ENCODE data around the gene CLPTM1. TPM values are rescaled to one million over a fixed set of nuclear protein-coding genes. Genes with fewer than 3 reads are reported as not detected.
"Not testable (repeated sequence)": the region's sequence is repeated elsewhere in the genome, so short reads cannot be mapped to it uniquely, and the experiment has no call there.

CLPTM1 gene
- total RNA-seq, 4 donors from 2014 or later, result 65.3 to 94.6 (median 79.8) TPM

GRCh38 chr19:44961821-44962220 is 6.6 kb downstream of the CLPTM1 start:
- Histone ChIP-seq H3K9me3 (no peaks in the 10 kb centered on the region), H3K36me3 (peaks cover 0 to 33% (median 9%) of the 10 kb centered on the region in 4 donors), H3K4me3 (no peak overlapping the region), H3K27me3 (no peaks in the 10 kb centered on the region), H3K27ac (peak overlapping the region in 1 of 4 donors; percentile 37), H3K4me1 (peaks cover 5 to 13% (median 5%) of the 10 kb centered on the region in 4 donors)
- WGBS, 2 donors (ENCODE audit: low coverage in 1 of 2), result 96 to 98% methylated on average over 5 to 8 of the region's 8 CpGs
- intact Hi-C loops (cut with DNase I; ENCODE audit: low total_unique reads), result no loop called here
- in situ Hi-C loops (cut with MboI; ENCODE audit: low pct_ligation_motif_present in 1 of 4, low pct_unique_long_range_greater_than_20kb in 1 of 4, low sequenced_read_pairs in 3 of 4), result no loop called here
- no peak for DNase-seq
- TF ChIP-seq CTCF (IDR thresholded peaks at IDR 0.05) (no peak), EP300 (IDR thresholded peaks at IDR 0.05; ENCODE audit: low read depth) (no peak), POLR2A (IDR thresholded peaks at IDR 0.05) (no peak), POLR2AphosphoS5 (IDR thresholded peaks at IDR 0.05) (no peak)

DNA sequence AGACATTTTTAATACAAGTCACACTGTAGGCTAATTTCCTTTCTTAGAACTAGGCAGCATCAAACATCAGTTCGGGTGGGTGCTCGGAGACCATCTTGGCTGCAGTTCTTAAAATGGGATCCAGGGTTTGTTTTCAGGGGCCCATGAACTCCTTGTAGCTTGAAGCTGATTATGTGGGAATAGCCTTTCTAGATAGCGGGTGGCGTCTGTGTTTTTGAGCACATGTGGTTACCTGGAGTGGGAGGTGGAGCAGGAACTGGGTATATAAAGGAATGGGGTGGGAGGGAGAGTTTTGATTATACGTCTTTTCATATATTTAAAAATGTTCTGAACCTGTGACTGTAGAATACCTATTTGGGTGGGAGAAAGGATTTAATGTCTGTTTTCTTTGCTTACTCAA is 12.9 kb downstream of the CLPTM1 start:
- in situ Hi-C loops (cut with MboI; ENCODE audit: low pct_ligation_motif_present in 1 of 4, low pct_unique_long_range_greater_than_20kb in 1 of 4, low sequenced_read_pairs in 3 of 4), result no loop called here
- no peaks in the 10 kb centered on the region for H3K4me1 ChIP-seq
- H3K9me3 ChIP-seq, result no peaks in the 10 kb centered on the region
- peaks cover 0 to 18% (median 8%) of the 10 kb centered on the region in 4 donors for H3K36me3 ChIP-seq
- no peaks in the 10 kb centered on the region for H3K27me3 ChIP-seq
- no peak for DNase-seq
- H3K27ac ChIP-seq, result no peak overlapping the region
- TF ChIP-seq POLR2AphosphoS5 (IDR thresholded peaks at IDR 0.05) (no peak), CTCF (IDR thresholded peaks at IDR 0.05) (no peak), POLR2A (IDR thresholded peaks at IDR 0.05) (no peak), EP300 (IDR thresholded peaks at IDR 0.05; ENCODE audit: low read depth) (no peak)
- intact Hi-C loops (cut with DNase I; ENCODE audit: low total_unique reads), result no loop called here
- 86 to 92% methylated on average over 5 of the region's 5 CpGs for WGBS, 2 donors (ENCODE audit: low coverage in 1 of 2)
- no peak overlapping the region for H3K4me3 ChIP-seq

DNA sequence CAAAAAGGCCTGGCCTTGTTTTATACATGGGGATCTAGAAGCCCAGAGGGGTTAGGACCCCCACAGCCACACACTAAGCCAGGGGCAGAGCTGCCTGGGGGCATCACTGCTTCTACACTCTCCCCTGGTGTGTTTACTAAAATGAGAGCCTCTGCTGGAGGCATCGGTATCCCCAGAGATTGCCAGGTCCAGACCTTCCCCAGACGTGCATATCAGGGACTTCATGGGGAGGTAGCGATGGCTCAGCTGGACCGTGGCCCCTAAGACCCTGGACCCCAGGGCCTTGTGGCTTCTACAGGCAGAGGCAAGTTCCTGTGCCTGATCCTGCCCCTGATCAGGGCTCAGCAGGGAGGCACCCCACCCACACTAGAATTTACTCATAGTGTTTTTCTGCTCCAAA is 13.5 kb downstream of the CLPTM1 start:
- no peaks in the 10 kb centered on the region for H3K27me3 ChIP-seq
- intact Hi-C loops (cut with DNase I; ENCODE audit: low total_unique reads) (no loop called here), in situ Hi-C loops (cut with MboI; ENCODE audit: low pct_ligation_motif_present in 1 of 4, low pct_unique_long_range_greater_than_20kb in 1 of 4, low sequenced_read_pairs in 3 of 4) (no loop called here)
- H3K9me3 ChIP-seq, result no peaks in the 10 kb centered on the region
- no peaks in the 10 kb centered on the region for H3K4me1 ChIP-seq
- 92% methylated on average over 4 of the region's 4 CpGs; no CpG with 5 or more reads in 1 of the 2 donors for WGBS, 2 donors (ENCODE audit: low coverage in 1 of 2)
- DNase-seq, result no peak
- H3K4me3 ChIP-seq, result no peak overlapping the region
- H3K36me3 ChIP-seq, result peaks cover 0 to 21% (median 9%) of the 10 kb centered on the region in 4 donors
- H3K27ac ChIP-seq, result no peak overlapping the region
- no peak for TF ChIP-seq POLR2A (IDR thresholded peaks at IDR 0.05)
- no peak for TF ChIP-seq EP300 (IDR thresholded peaks at IDR 0.05; ENCODE audit: low read depth)
- TF ChIP-seq CTCF (IDR thresholded peaks at IDR 0.05), result no peak
- no peak for TF ChIP-seq POLR2AphosphoS5 (IDR thresholded peaks at IDR 0.05)

DNA sequence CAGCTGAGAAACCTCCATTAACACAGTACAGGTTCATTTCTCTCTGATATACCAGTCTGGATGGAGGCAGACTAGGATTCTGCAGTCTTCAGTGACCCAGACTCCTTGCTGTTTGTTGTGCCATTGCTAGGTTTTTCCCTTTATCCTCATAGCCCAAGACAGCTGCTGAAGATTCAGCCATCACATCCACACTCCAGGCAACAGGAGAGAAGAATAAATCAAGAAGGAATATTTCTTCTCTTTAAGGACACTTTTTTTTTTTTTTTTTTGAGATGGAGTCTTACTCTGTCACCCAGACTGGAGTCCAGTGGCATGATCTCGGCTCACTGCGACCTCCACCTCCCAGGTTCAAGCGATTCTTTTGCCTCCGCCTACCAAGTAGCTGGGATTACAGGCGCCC is 14.3 kb downstream of the CLPTM1 start:
- no peak overlapping the region for H3K4me3 ChIP-seq
- in situ Hi-C loops (cut with MboI; ENCODE audit: low pct_ligation_motif_present in 1 of 4, low pct_unique_long_range_greater_than_20kb in 1 of 4, low sequenced_read_pairs in 3 of 4), result no loop called here
- H3K9me3 ChIP-seq, result no peaks in the 10 kb centered on the region
- DNase-seq, result no peak
- no peaks in the 10 kb centered on the region for H3K4me1 ChIP-seq
- H3K36me3 ChIP-seq, result peaks cover 0 to 26% (median 10%) of the 10 kb centered on the region in 4 donors
- 95 to 100% methylated on average over 4 to 5 of the region's 5 CpGs for WGBS, 2 donors (ENCODE audit: low coverage in 1 of 2)
- intact Hi-C loops (cut with DNase I; ENCODE audit: low total_unique reads), result no loop called here
- TF ChIP-seq POLR2AphosphoS5 (IDR thresholded peaks at IDR 0.05) (no peak), EP300 (IDR thresholded peaks at IDR 0.05; ENCODE audit: low read depth) (no peak), POLR2A (IDR thresholded peaks at IDR 0.05) (no peak), CTCF (IDR thresholded peaks at IDR 0.05) (no peak)
- no peak overlapping the region for H3K27ac ChIP-seq
- H3K27me3 ChIP-seq, result no peaks in the 10 kb centered on the region

- in situ Hi-C loops (cut with MboI; ENCODE audit: low pct_ligation_motif_present in 1 of 4, low pct_unique_long_range_greater_than_20kb in 1 of 4, low sequenced_read_pairs in 3 of 4); H3K27me3 ChIP-seq; DNase-seq; H3K4me3 ChIP-seq; H3K9me3 ChIP-seq; H3K27ac ChIP-seq; intact Hi-C loops (cut with DNase I; ENCODE audit: low total_unique reads); H3K4me1 ChIP-seq: not testable (repeated sequence)
- 84 to 92% methylated on average over 5 to 6 of the region's 6 CpGs for WGBS, 2 donors (ENCODE audit: low coverage in 1 of 2)
- H3K36me3 ChIP-seq, result peaks cover 0 to 32% (median 13%) of the 10 kb centered on the region in 4 donors
Observed at GRCh38 chr19:44971451-44971850, 16.3 kb downstream of the CLPTM1 start.

Measured in transverse colon (tissue), 4 donors.